ENCODE data around the gene EPS15.

DNA sequence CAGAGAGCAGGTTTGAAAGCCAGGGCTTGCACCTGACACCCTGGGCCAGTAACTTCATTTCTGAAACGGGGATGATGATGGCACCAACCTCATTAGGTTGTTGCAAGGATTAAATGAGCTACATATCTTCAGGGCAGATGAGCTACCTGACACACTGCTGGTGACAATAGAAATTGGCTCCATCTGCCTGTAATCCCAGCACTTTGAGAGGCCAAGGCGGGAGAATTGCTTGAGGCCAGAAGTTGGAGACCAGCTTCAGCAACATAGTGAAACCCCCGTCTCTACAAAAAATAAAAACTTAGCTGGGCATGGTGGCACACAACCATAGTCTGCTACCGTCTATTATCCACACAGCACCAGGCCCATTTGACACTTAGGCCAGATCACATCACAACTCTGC is 182.4 kb downstream of the EPS15 start:
- TF ChIP-seq, protein P1, sequence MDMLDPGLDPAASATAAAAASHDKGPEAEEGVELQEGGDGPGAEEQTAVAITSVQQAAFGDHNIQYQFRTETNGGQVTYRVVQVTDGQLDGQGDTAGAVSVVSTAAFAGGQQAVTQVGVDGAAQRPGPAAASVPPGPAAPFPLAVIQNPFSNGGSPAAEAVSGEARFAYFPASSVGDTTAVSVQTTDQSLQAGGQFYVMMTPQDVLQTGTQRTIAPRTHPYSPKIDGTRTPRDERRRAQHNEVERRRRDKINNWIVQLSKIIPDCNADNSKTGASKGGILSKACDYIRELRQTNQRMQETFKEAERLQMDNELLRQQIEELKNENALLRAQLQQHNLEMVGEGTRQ (IDR thresholded peaks at IDR 0.05; ENCODE audit: borderline replicate concordance, low read depth, low read length) = no peak
- TF ChIP-seq, protein P2, sequence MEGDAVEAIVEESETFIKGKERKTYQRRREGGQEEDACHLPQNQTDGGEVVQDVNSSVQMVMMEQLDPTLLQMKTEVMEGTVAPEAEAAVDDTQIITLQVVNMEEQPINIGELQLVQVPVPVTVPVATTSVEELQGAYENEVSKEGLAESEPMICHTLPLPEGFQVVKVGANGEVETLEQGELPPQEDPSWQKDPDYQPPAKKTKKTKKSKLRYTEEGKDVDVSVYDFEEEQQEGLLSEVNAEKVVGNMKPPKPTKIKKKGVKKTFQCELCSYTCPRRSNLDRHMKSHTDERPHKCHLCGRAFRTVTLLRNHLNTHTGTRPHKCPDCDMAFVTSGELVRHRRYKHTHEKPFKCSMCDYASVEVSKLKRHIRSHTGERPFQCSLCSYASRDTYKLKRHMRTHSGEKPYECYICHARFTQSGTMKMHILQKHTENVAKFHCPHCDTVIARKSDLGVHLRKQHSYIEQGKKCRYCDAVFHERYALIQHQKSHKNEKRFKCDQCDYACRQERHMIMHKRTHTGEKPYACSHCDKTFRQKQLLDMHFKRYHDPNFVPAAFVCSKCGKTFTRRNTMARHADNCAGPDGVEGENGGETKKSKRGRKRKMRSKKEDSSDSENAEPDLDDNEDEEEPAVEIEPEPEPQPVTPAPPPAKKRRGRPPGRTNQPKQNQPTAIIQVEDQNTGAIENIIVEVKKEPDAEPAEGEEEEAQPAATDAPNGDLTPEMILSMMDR (IDR thresholded peaks at IDR 0.05) = no peak
- TF ChIP-seq POLR2AphosphoS5 (IDR thresholded peaks at IDR 0.05; ENCODE audit: low read depth, low read length) (no peak), MXI1 (IDR thresholded peaks at IDR 0.05; ENCODE audit: low read depth, low read length) (no peak), EP300 (IDR thresholded peaks at IDR 0.05; ENCODE audit: borderline replicate concordance in 1 of 2, low read depth in 1 of 2, low read length in 1 of 2) (no peak), TAF1 (IDR thresholded peaks at IDR 0.05; ENCODE audit: borderline replicate concordance, low read depth, low read length) (no peak), EZH2phosphoT487 (IDR thresholded peaks at IDR 0.05; ENCODE audit: borderline replicate concordance, low read depth) (no peak), TCF12 (IDR thresholded peaks at IDR 0.05) (no peak)
- TF ChIP-seq, protein P3, sequence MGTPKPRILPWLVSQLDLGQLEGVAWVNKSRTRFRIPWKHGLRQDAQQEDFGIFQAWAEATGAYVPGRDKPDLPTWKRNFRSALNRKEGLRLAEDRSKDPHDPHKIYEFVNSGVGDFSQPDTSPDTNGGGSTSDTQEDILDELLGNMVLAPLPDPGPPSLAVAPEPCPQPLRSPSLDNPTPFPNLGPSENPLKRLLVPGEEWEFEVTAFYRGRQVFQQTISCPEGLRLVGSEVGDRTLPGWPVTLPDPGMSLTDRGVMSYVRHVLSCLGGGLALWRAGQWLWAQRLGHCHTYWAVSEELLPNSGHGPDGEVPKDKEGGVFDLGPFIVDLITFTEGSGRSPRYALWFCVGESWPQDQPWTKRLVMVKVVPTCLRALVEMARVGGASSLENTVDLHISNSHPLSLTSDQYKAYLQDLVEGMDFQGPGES (IDR thresholded peaks at IDR 0.05; ENCODE audit: low read depth, low read length) = no peak
- TF ChIP-seq, protein P4, sequence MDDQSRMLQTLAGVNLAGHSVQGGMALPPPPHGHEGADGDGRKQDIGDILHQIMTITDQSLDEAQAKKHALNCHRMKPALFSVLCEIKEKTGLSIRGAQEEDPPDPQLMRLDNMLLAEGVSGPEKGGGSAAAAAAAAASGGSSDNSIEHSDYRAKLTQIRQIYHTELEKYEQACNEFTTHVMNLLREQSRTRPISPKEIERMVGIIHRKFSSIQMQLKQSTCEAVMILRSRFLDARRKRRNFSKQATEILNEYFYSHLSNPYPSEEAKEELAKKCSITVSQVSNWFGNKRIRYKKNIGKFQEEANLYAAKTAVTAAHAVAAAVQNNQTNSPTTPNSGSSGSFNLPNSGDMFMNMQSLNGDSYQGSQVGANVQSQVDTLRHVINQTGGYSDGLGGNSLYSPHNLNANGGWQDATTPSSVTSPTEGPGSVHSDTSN (IDR thresholded peaks at IDR 0.05) = no peak
- TF ChIP-seq, protein P5, sequence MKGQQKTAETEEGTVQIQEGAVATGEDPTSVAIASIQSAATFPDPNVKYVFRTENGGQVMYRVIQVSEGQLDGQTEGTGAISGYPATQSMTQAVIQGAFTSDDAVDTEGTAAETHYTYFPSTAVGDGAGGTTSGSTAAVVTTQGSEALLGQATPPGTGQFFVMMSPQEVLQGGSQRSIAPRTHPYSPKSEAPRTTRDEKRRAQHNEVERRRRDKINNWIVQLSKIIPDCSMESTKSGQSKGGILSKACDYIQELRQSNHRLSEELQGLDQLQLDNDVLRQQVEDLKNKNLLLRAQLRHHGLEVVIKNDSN (IDR thresholded peaks at IDR 0.05; ENCODE audit: borderline replicate concordance, low read depth) = no peak

Measured in SK-N-SH (cell line).